ENCODE data around the gene HINT3.

HINT3 gene

GRCh38 chr6:125955973-125956372, 597 bp upstream of the HINT3 start:
- no peak for DNase-seq (ENCODE audit: extremely low read depth, low read depth)
- no peak for TF ChIP-seq CTCF (IDR thresholded peaks at IDR 0.05; ENCODE audit: low read depth, low read length)

- DNase-seq (ENCODE audit: extremely low read depth, low read depth), result no peak
- TF ChIP-seq CTCF (IDR thresholded peaks at IDR 0.05; ENCODE audit: low read depth, low read length), result no peak
Observed at GRCh38 chr6:125957391-125957693, 772 bp downstream of the HINT3 start.

GRCh38 chr6:125957845-125958244, 1.3 kb downstream of the HINT3 start:
- TF ChIP-seq CTCF (IDR thresholded peaks at IDR 0.05; ENCODE audit: low read depth, low read length), result no peak
- no peak for DNase-seq (ENCODE audit: extremely low read depth, low read depth)

- TF ChIP-seq CTCF (IDR thresholded peaks at IDR 0.05; ENCODE audit: low read depth, low read length), result no peak
- DNase-seq (ENCODE audit: extremely low read depth, low read depth), result no peak
Observed at GRCh38 chr6:125959041-125959440, 2.5 kb downstream of the HINT3 start.

- no peak for DNase-seq (ENCODE audit: extremely low read depth, low read depth)
- TF ChIP-seq CTCF (IDR thresholded peaks at IDR 0.05; ENCODE audit: low read depth, low read length), result no peak
Observed at GRCh38 chr6:125961117-125961516, 4.5 kb downstream of the HINT3 start.

- DNase-seq (ENCODE audit: extremely low read depth, low read depth), result no peak
- TF ChIP-seq CTCF (IDR thresholded peaks at IDR 0.05; ENCODE audit: low read depth, low read length), result no peak
Observed at GRCh38 chr6:125962900-125963497, 6.4 kb downstream of the HINT3 start.

- TF ChIP-seq CTCF (IDR thresholded peaks at IDR 0.05; ENCODE audit: low read depth, low read length), result no peak
- DNase-seq (ENCODE audit: extremely low read depth, low read depth), result no peak
Observed at GRCh38 chr6:125963817-125964216, 7.2 kb downstream of the HINT3 start.
